ENCODE measurements around the gene CAPN11. TPM values are rescaled to one million over a fixed set of nuclear protein-coding genes. Genes with fewer than 3 reads are reported as not detected.

CAPN11 gene
- total and polyA plus RNA-seq, 8 donors = 0.15 to 0.19 (median 0.18) TPM; not detected in 5

DNA sequence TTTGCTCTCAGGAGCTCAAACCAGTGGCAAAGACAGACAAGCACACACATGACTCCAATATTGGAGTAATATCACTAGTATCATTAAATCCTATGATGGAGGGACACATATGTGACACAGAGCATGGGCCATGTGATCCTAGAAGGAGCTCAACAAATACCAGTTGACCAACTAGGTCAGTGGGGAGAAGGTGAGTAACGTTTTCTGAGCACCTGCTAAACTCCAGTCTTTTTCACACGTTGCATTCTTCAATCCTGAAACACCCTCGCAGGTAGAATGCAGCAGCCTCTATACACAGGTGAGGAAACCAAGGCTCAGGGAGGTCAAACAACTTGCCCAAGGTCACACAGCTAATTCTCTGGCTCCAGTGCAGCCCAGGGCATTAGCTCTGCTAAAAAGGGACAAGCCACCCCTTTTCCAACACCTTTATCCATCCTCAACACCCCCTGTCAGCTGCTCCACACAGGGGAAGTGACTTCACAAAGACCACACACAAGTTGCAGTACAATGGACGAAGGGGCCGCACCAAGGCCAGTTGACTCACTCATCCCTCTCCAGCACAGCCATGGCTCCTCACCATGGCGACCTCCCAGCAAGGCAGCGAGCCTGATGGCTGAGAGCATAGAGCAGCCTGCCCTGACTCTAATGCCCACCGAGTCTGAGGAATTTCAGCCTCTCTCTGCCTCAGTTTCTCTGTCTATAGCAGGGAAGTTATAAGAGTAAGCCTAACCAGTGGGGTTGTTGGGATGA is 4.4 kb downstream of the CAPN11 start:
- intact Hi-C loops (cut with DNase I; ENCODE audit: low total_unique reads) = no loop called here
- H3K27ac ChIP-seq = no peak overlapping the region
- H3K4me3 ChIP-seq = no peak overlapping the region
- H3K36me3 ChIP-seq = no peaks in the 10 kb centered on the region
- peaks cover 0 to 21% (median 0%) of the 10 kb centered on the region in 3 donors for H3K27me3 ChIP-seq
- 76 to 85% (median 83%) methylated on average over 8 of the region's 8 CpGs for WGBS, 5 donors
- DNase-seq = no peak
- H3K9me3 ChIP-seq = no peaks in the 10 kb centered on the region
- H3K4me1 ChIP-seq = peaks cover 0 to 6% (median under 1%) of the 10 kb centered on the region in 4 donors
- TF ChIP-seq POLR2AphosphoS5 (IDR thresholded peaks at IDR 0.05) = no peak

DNA sequence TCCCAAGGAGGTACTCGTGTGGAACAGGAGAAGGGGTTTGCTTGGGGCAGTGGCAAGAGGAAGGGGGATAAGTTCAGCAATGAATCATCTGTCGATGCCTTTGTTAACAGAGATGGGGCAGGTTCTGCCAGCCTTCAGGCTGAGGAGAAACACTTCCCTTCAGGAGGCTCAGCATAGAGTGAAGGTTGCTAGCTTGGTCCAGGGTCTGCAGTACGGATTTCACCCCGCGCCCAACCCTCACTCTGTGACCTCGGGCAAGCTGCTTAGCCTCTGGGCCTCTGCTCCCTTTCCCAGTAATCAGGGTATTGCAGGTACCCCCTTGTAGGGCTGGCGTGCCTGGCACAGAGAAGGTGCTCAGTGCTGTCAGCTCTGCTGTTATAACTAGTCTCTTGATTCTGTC is 7.5 kb downstream of the CAPN11 start:
- Histone ChIP-seq H3K4me3 (no peak overlapping the region), H3K9me3 (no peaks in the 10 kb centered on the region), H3K4me1 (peaks cover 0 to 11% (median 9%) of the 10 kb centered on the region in 4 donors), H3K27me3 (peaks cover 0 to 21% (median 0%) of the 10 kb centered on the region in 3 donors), H3K36me3 (no peaks in the 10 kb centered on the region), H3K27ac (no peak overlapping the region)
- WGBS, 5 donors = 59 to 78% (median 71%) methylated on average over 7 of the region's 7 CpGs
- no peak for DNase-seq
- TF ChIP-seq POLR2A (IDR thresholded peaks at IDR 0.05) (no peak), EP300 (IDR thresholded peaks at IDR 0.05) (no peak), POLR2AphosphoS5 (IDR thresholded peaks at IDR 0.05) (no peak)
- TF ChIP-seq, protein P1, sequence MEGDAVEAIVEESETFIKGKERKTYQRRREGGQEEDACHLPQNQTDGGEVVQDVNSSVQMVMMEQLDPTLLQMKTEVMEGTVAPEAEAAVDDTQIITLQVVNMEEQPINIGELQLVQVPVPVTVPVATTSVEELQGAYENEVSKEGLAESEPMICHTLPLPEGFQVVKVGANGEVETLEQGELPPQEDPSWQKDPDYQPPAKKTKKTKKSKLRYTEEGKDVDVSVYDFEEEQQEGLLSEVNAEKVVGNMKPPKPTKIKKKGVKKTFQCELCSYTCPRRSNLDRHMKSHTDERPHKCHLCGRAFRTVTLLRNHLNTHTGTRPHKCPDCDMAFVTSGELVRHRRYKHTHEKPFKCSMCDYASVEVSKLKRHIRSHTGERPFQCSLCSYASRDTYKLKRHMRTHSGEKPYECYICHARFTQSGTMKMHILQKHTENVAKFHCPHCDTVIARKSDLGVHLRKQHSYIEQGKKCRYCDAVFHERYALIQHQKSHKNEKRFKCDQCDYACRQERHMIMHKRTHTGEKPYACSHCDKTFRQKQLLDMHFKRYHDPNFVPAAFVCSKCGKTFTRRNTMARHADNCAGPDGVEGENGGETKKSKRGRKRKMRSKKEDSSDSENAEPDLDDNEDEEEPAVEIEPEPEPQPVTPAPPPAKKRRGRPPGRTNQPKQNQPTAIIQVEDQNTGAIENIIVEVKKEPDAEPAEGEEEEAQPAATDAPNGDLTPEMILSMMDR (IDR thresholded peaks at IDR 0.05) = no peak
- intact Hi-C loops (cut with DNase I; ENCODE audit: low total_unique reads) = no loop called here

GRCh38 chr6:44166591-44167184 is 8.1 kb downstream of the CAPN11 start:
- intact Hi-C loops (cut with DNase I; ENCODE audit: low total_unique reads) = no loop called here
- Histone ChIP-seq H3K36me3 (no peaks in the 10 kb centered on the region), H3K27me3 (peaks cover 0 to 21% (median 0%) of the 10 kb centered on the region in 3 donors), H3K4me1 (peaks cover 0 to 11% (median 9%) of the 10 kb centered on the region in 4 donors), H3K4me3 (no peak overlapping the region), H3K9me3 (no peaks in the 10 kb centered on the region), H3K27ac (no peak overlapping the region)
- no peak for TF ChIP-seq POLR2A (IDR thresholded peaks at IDR 0.05)
- TF ChIP-seq, protein P1 (IDR thresholded peaks at IDR 0.05) = no peak
- no peak for TF ChIP-seq POLR2AphosphoS5 (IDR thresholded peaks at IDR 0.05)
- no peak for TF ChIP-seq EP300 (IDR thresholded peaks at IDR 0.05)
- 43 to 63% (median 47%) methylated on average over 12 to 16 of the region's 16 CpGs for WGBS, 5 donors
- no peak for DNase-seq

GRCh38 chr6:44167567-44167966 is 8.9 kb downstream of the CAPN11 start:
- DNase-seq = no peak
- Histone ChIP-seq H3K4me3 (no peak overlapping the region), H3K27ac (no peak overlapping the region), H3K27me3 (peaks cover 0 to 19% (median 0%) of the 10 kb centered on the region in 3 donors), H3K9me3 (no peaks in the 10 kb centered on the region), H3K36me3 (no peaks in the 10 kb centered on the region), H3K4me1 (peaks cover 1 to 13% (median 11%) of the 10 kb centered on the region in 4 donors)
- WGBS, 5 donors = 73 to 100% (median 97%) methylated on average over 1 of the region's 1 CpG
- intact Hi-C loops (cut with DNase I; ENCODE audit: low total_unique reads) = no loop called here
- TF ChIP-seq POLR2AphosphoS5 (IDR thresholded peaks at IDR 0.05) (no peak), POLR2A (IDR thresholded peaks at IDR 0.05) (no peak), EP300 (IDR thresholded peaks at IDR 0.05) (no peak)
- TF ChIP-seq, protein P1 (IDR thresholded peaks at IDR 0.05) = no peak

Data from stomach (tissue), 9 donors.